T-helper 17 cell (primary cell): ENCODE measurements around the gene IGLL5. TPM values are rescaled to one million over a fixed set of nuclear protein-coding genes. Genes with fewer than 3 reads are reported as not detected.

Experiments used
- ATAC-seq: fragments of 150-1000 bp; cut with Tn5 transposase; 2 replicates; pipeline ENCODE4 v1.10.0; 2021; ENCODE audit warnings: mild to moderate bottlenecking, moderate library complexity
- DNase-seq, 3 donors: peaks; one replicate each; pipeline versions ENCODE4 v3.0.0 to v3.0.0-alpha.2; 2020 to 2021
- H3K9me3 ChIP-seq: one replicate; pipeline ENCODE4 v1.7.0; 2013; ENCODE audit warnings: low read length, mild to moderate bottlenecking; ENCODE audit not compliant: control insufficient read depth, poor library complexity, severe bottlenecking
- H3K27ac Mint-ChIP-seq: one replicate; pipeline ENCODE4 v1.8.0; 2022; ENCODE audit warnings: mild to moderate bottlenecking, moderate library complexity, mixed read lengths
- H3K27me3 Mint-ChIP-seq: one replicate; pipeline ENCODE4 v1.8.0; 2022; ENCODE audit warnings: mixed read lengths
- H3K36me3 Mint-ChIP-seq: one replicate; pipeline ENCODE4 v1.8.0; 2022; ENCODE audit warnings: low read depth, mixed read lengths
- H3K4me1 Mint-ChIP-seq: one replicate; pipeline ENCODE4 v1.8.0; 2022; ENCODE audit warnings: mild to moderate bottlenecking, mixed read lengths
- H3K4me3 Mint-ChIP-seq: one replicate; pipeline ENCODE4 v1.8.0; 2022; ENCODE audit warnings: mild to moderate bottlenecking, moderate library complexity, mixed read lengths
- total RNA-seq, 4 donors: library from RNA in 2 of 4; stranded (reverse) in 2 of 4; gene quantifications; one replicate each; pipeline ENCODE4 v1.2.3 and lab custom pipeline; 2022 to 2026

IGLL5 gene
- total RNA-seq, 2 donors from 2014 or later = 1.9 TPM; not detected in 1

GRCh38 chr22:22936915-22937656 is 49.5 kb downstream of the IGLL5 start:
- Mint-ChIP-seq H3K27me3 (no peaks in the 10 kb centered on the region), H3K36me3 (peaks cover 2% of the 10 kb centered on the region), H3K4me1 (peaks cover 11% of the 10 kb centered on the region), H3K4me3 (no peak overlapping the region), H3K27ac (peak overlapping the region; percentile 47)
- DNase-seq (no peak), ATAC-seq (no peak)
- no peaks in the 10 kb centered on the region for H3K9me3 ChIP-seq

DNA sequence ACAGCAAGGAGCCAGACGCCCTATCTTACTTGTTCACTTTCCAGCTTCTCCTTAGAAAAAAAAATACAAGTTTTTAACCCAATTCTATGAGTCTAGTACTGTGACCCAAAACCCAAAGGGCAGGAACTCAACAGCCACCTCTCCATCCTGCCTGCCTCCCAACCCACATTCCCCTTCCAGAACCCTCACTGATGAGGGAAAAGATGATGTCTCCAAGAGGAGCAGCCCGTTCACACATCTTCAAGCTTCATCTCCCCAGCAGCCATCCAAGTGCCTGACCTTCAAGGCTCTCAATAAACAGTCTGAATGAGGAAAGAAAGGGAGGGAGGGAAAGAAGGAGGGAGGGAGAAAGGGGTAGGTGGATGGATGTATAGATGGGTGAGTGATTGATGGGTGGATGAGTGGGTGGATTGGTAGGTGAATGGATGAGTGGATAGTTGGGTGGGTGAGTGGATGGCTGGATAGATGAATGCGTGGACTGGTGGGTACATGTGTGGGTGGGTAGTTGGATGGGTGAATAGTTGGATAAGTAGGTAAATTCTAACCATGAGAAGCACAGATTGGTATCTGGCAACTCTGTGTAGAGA is 50.4 kb downstream of the IGLL5 start:
- no peak for ATAC-seq
- peaks cover 15% of the 10 kb centered on the region for H3K4me1 Mint-ChIP-seq
- no peak overlapping the region for H3K4me3 Mint-ChIP-seq
- H3K27ac Mint-ChIP-seq = no peak overlapping the region
- H3K36me3 Mint-ChIP-seq = peaks cover 4% of the 10 kb centered on the region
- DNase-seq = no peak
- H3K27me3 Mint-ChIP-seq = peaks cover 6% of the 10 kb centered on the region
- no peaks in the 10 kb centered on the region for H3K9me3 ChIP-seq

DNA sequence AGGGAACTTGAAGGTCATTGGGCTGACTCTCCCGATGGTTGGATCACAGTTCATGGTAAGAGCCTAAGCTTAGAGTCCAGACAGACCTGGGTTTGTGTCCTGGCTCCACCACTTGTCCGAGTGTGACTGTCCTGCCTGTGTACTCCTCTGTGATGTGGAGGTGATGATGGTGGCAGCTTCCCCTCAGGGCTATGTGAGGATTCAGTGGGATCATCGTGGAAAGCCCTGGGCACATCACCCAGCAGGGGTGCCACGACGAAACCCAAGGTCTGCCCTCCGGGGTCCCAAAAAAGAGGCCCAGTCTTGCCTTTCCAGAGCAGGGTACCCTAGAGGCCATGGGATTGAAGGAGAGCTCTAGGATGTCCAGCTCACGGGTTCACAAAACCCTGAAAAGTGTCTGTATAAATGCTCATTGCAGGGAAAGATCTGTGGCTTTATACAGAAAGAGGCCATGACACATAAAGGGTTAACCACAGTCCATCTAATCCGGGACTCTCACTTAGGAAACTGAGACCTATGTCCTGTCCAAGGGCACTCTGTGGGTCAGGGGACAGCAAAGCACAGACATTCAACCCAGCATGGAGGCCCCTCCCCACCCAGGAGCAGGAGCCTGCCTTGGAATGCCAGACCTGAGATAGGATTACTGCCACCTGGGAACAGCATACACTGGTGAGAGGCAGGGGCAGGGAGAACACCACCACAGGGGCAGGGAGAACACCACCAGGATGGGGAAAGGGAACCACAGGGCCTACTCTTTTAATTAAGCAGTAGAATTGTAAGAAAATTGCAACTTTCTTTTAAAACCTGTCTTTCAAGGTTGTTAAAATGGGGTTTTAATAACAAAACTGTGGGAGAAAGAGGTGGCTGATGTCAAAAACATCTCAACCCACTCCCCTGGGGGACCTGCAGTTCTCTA is 51.3 kb downstream of the IGLL5 start:
- H3K4me3 Mint-ChIP-seq = no peak overlapping the region
- ATAC-seq = no peak
- H3K9me3 ChIP-seq = no peaks in the 10 kb centered on the region
- peaks cover 12% of the 10 kb centered on the region for H3K4me1 Mint-ChIP-seq
- peaks cover 7% of the 10 kb centered on the region for H3K27me3 Mint-ChIP-seq
- H3K36me3 Mint-ChIP-seq = peaks cover 4% of the 10 kb centered on the region
- no peak for DNase-seq
- no peak overlapping the region for H3K27ac Mint-ChIP-seq

GRCh38 chr22:22939588-22940368 is 52.2 kb downstream of the IGLL5 start:
- peaks cover 7% of the 10 kb centered on the region for H3K27me3 Mint-ChIP-seq
- no peak overlapping the region for H3K4me3 Mint-ChIP-seq
- ATAC-seq (no peak), DNase-seq (no peak)
- peaks cover 4% of the 10 kb centered on the region for H3K36me3 Mint-ChIP-seq
- H3K9me3 ChIP-seq = no peaks in the 10 kb centered on the region
- peaks cover 12% of the 10 kb centered on the region for H3K4me1 Mint-ChIP-seq
- H3K27ac Mint-ChIP-seq = peak overlapping the region; percentile 29

GRCh38 chr22:22940961-22941605 is 53.5 kb downstream of the IGLL5 start:
- no peaks in the 10 kb centered on the region for H3K9me3 ChIP-seq
- no peak for ATAC-seq
- Mint-ChIP-seq H3K36me3 (peaks cover 4% of the 10 kb centered on the region), H3K27me3 (peaks cover 7% of the 10 kb centered on the region), H3K4me3 (no peak overlapping the region), H3K4me1 (peaks cover 12% of the 10 kb centered on the region), H3K27ac (peak overlapping the region; percentile 29)
- DNase-seq = no peak

DNA sequence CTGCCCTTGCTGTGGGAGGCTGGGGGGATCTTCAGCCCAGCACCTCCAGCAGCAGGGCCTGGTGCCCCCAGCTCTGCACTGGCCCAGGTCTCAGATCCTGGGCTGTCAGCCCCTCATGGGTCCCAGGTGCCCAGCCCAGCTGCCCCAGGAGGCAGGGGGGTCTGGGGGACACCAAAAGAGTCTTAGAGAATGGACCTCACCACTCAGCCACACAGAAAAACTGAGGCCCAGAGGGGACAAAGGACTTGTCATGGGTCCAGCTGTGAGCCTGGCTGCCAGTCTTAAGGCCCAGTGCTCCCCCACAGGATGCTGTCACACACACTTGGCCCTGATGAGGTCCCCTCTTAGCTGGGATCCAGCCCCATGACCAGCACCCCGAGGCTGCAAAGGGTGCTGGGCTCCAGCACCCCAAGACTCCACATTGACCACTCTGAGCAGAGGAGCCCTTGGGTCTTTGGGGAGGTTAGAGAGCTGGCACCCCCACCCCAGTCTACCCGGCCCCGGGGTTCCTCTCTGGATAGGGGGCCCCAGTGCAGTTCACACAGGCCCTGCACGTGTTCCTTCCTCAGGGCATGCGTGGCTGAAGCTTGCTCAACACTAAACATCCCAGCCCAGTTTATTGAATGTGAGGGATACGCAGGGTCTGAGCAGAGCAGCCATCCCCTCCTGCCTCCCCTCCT is 54.4 kb downstream of the IGLL5 start:
- Mint-ChIP-seq H3K27me3 (peaks cover 9% of the 10 kb centered on the region), H3K4me3 (no peak overlapping the region), H3K36me3 (peaks cover 4% of the 10 kb centered on the region), H3K27ac (no peak overlapping the region), H3K4me1 (peaks cover 12% of the 10 kb centered on the region)
- no peak for ATAC-seq
- H3K9me3 ChIP-seq = no peaks in the 10 kb centered on the region
- no peak for DNase-seq

GRCh38 chr22:22942511-22943329 is 55.1 kb downstream of the IGLL5 start:
- Mint-ChIP-seq H3K27ac (peak overlapping the region; percentile 30), H3K4me3 (no peak overlapping the region), H3K27me3 (peaks cover 13% of the 10 kb centered on the region), H3K36me3 (peaks cover 4% of the 10 kb centered on the region), H3K4me1 (peaks cover 12% of the 10 kb centered on the region)
- peak; percentile 51 to 66 (median 60) for DNase-seq
- H3K9me3 ChIP-seq = no peaks in the 10 kb centered on the region
- peak; percentile 89 for ATAC-seq

DNA sequence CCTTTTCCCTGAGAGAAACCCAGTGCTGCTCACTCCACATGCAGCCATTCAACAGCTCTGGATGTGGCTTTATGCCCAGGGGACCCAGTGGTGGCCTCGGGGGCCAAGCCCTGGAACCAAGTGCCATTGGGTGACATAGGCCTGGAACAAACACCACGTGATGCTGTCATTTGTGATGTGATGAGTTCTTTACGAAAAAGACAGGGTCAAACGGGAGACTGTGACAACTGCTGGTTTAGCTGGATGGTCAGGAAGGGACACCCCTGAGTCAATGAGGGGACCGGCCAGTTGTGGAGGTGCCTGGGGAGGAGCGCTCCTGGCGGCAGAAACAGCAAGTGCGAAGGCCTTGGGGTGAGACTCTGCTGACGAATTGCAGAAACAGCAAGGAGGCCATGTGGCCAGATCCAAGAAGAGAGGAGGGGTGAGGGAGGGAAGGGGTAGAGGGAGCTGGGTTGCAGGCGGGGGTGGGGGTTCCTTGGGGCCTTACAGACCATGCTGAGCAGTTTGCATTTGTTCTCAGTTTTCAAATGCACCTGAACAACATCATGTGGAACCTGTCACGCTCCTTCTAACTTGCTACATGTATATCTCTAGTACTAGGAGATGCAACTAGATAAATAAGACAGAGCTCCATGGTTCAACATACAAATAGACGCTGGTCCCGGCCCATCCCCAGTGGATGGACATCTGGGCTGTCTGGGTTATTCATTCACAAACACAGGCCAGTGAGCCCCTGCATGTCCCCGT is 56.1 kb downstream of the IGLL5 start:
- Mint-ChIP-seq H3K4me1 (peaks cover 8% of the 10 kb centered on the region), H3K4me3 (no peak overlapping the region), H3K36me3 (peaks cover 4% of the 10 kb centered on the region), H3K27me3 (peaks cover 17% of the 10 kb centered on the region), H3K27ac (no peak overlapping the region)
- DNase-seq = no peak
- no peaks in the 10 kb centered on the region for H3K9me3 ChIP-seq
- ATAC-seq = no peak

GRCh38 chr22:22944268-22944985 is 56.8 kb downstream of the IGLL5 start:
- H3K27ac Mint-ChIP-seq = no peak overlapping the region
- H3K36me3 Mint-ChIP-seq = peaks cover 4% of the 10 kb centered on the region
- H3K4me3 Mint-ChIP-seq = no peak overlapping the region
- H3K27me3 Mint-ChIP-seq = peaks cover 21% of the 10 kb centered on the region
- H3K9me3 ChIP-seq = no peaks in the 10 kb centered on the region
- no peak for DNase-seq
- no peak for ATAC-seq
- peaks cover 8% of the 10 kb centered on the region for H3K4me1 Mint-ChIP-seq

- no peak overlapping the region for H3K4me3 Mint-ChIP-seq
- H3K4me1 Mint-ChIP-seq = peaks cover 8% of the 10 kb centered on the region
- H3K36me3 Mint-ChIP-seq = peaks cover 6% of the 10 kb centered on the region
- ATAC-seq (no peak), DNase-seq (no peak)
- H3K27ac Mint-ChIP-seq = no peak overlapping the region
- peaks cover 29% of the 10 kb centered on the region for H3K27me3 Mint-ChIP-seq
- H3K9me3 ChIP-seq = no peaks in the 10 kb centered on the region
Measured at GRCh38 chr22:22945195-22945594, 57.6 kb downstream of the IGLL5 start.
